Loucy (cell line): ENCODE measurements around the gene TBC1D7.

Experiments used
- H2AFZ ChIP-seq: fragments of 200-600 bp; sonication (generic); 2 replicates; pipeline ENCODE4 v1.6.0; 2016; ENCODE audit warnings: antibody characterized with exemption, mild to moderate bottlenecking, low read length, moderate library complexity
- H3F3A ChIP-seq: fragments of 200-600 bp; 2 replicates; pipeline ENCODE4 v1.6.0; 2016; ENCODE audit warnings: antibody characterized with exemption, low read depth, mild to moderate bottlenecking
- H3K27me3 ChIP-seq: fragments of 200-600 bp; sonication (generic); 2 replicates; pipeline ENCODE4 v1.6.1; 2014; ENCODE audit warnings: low read length, mild to moderate bottlenecking; ENCODE audit not compliant: insufficient read depth, poor library complexity, severe bottlenecking
- H3K36me3 ChIP-seq: fragments of 200-600 bp; sonication (generic); 2 replicates; pipeline ENCODE4 v1.6.1; 2016; ENCODE audit warnings: low read length; ENCODE audit not compliant: insufficient read depth
- H3K4me1 ChIP-seq: fragments of 200-600 bp; sonication (generic); 2 replicates; pipeline ENCODE4 v1.5.1; 2014; ENCODE audit warnings: low read length, mild to moderate bottlenecking; ENCODE audit not compliant: insufficient read depth, poor library complexity, severe bottlenecking
- H3K4me2 ChIP-seq: fragments of 200-600 bp; sonication (generic); 2 replicates; pipeline ENCODE4 v1.6.0; 2014; ENCODE audit warnings: antibody characterized with exemption, low read length, low read depth, mild to moderate bottlenecking; ENCODE audit not compliant: poor library complexity, severe bottlenecking
- H3K4me3 ChIP-seq: fragments of 200-600 bp; sonication (generic); 2 replicates; pipeline ENCODE4 v1.5.1; 2014; ENCODE audit warnings: low read length, mild to moderate bottlenecking, mixed read lengths; ENCODE audit not compliant: poor library complexity, severe bottlenecking
- H3K79me2 ChIP-seq: fragments of 200-600 bp; sonication (generic); 2 replicates; pipeline ENCODE4 v1.6.1; 2014; ENCODE audit warnings: low read length; ENCODE audit not compliant: insufficient read depth
- H3K9ac ChIP-seq: fragments of 200-600 bp; sonication (generic); 2 replicates; pipeline ENCODE4 v1.6.0; 2014; ENCODE audit warnings: mild to moderate bottlenecking, low read depth, low read length, moderate library complexity; ENCODE audit not compliant: poor library complexity, severe bottlenecking
- H3K9me2 ChIP-seq: fragments of 200-600 bp; sonication (generic); replicated peaks from 2 replicates; pipeline ENCODE4 v1.6.1; 2016; ENCODE audit warnings: low read depth, low read length, mixed read lengths
- H3K9me3 ChIP-seq: fragments of 200-600 bp; sonication (generic); 2 replicates; pipeline ENCODE4 v1.6.1; 2014; ENCODE audit warnings: mild to moderate bottlenecking, antibody characterized with exemption, low read length, low read depth; ENCODE audit not compliant: insufficient read depth
- H4K20me1 ChIP-seq: fragments of 200-600 bp; sonication (generic); 2 replicates; pipeline ENCODE4 v1.6.0; 2014; ENCODE audit warnings: antibody characterized with exemption, low read length, mild to moderate bottlenecking; ENCODE audit not compliant: insufficient read depth, poor library complexity, severe bottlenecking
- EZH2phosphoT487 ChIP-seq: fragments of 200-600 bp; IDR thresholded peaks from 2 replicates; pipeline ENCODE4 v1.6.1; 2018; ENCODE audit warnings: antibody characterized with exemption, mild to moderate bottlenecking, moderate library complexity, borderline replicate concordance
- TF ChIP-seq, protein P1 (sequence below): fragments of 200-600 bp; sonication (generic); conservative IDR thresholded peaks from 2 replicates; pipeline ENCODE4 v1.5.1; 2014; ENCODE audit warnings: mild to moderate bottlenecking, antibody characterized with exemption, low read length

TBC1D7 gene

DNA sequence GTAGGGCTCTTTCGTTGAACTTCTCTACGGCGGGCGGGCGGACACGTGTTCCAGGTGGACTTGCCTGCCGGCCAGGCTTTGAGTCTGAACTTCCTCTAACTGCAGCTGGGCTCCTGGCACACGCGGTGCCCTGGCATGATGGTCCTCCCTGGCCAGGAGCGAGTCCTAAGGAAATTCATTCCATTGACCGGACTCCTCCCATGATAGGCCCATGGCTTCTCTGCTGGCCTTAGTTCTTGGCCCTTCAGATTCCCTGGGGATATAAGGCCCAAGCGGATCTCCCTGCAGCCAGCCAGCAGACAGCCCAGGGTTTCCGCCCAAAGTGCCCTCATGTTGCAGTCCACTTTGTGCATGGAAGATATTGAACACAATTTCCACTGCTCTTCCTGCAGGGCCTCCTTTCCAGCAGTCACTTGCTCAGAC is 39.4 kb downstream of the TBC1D7 start:
- Histone ChIP-seq H4K20me1 (no peaks in the 10 kb centered on the region), H3K27me3 (no peaks in the 10 kb centered on the region), H3K4me3 (no peak overlapping the region), H3K9me2 (no peaks in the 10 kb centered on the region), H2AFZ (no peak overlapping the region), H3K9ac (no peak overlapping the region), H3K79me2 (no peaks in the 10 kb centered on the region), H3F3A (no peaks in the 10 kb centered on the region), H3K4me1 (peaks cover 6% of the 10 kb centered on the region), H3K36me3 (peaks cover 29% of the 10 kb centered on the region; the same call in 1 of the 2 replicates), H3K9me3 (peaks cover 8% of the 10 kb centered on the region; the same call in 1 of the 2 replicates), H3K4me2 (no peak overlapping the region)
- TF ChIP-seq, protein P1, sequence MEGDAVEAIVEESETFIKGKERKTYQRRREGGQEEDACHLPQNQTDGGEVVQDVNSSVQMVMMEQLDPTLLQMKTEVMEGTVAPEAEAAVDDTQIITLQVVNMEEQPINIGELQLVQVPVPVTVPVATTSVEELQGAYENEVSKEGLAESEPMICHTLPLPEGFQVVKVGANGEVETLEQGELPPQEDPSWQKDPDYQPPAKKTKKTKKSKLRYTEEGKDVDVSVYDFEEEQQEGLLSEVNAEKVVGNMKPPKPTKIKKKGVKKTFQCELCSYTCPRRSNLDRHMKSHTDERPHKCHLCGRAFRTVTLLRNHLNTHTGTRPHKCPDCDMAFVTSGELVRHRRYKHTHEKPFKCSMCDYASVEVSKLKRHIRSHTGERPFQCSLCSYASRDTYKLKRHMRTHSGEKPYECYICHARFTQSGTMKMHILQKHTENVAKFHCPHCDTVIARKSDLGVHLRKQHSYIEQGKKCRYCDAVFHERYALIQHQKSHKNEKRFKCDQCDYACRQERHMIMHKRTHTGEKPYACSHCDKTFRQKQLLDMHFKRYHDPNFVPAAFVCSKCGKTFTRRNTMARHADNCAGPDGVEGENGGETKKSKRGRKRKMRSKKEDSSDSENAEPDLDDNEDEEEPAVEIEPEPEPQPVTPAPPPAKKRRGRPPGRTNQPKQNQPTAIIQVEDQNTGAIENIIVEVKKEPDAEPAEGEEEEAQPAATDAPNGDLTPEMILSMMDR, result no peak
- TF ChIP-seq EZH2phosphoT487, result no peak

DNA sequence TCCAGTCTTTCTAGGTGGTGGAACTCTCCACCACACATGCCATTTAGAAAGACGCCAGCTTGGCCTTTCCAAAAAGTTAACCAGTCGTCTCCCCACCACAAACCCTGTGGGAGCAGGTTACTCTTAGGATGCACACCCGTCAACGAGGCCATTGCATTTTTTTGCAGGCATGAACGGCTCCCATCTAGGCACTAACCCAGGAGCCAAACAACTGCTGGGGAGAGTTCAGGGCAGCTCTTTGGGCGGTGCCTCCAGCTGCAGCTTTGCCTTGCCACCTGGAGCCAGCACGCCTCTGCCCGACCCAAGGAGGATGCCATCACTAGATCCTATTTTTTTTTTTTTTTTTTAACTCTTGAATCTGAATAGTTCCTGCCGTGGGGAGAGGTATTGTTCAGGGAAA is 39.9 kb downstream of the TBC1D7 start:
- Histone ChIP-seq H3K9me2 (no peaks in the 10 kb centered on the region), H4K20me1 (no peaks in the 10 kb centered on the region), H3K4me1 (peaks cover 6% of the 10 kb centered on the region), H2AFZ (no peak overlapping the region), H3K27me3 (no peaks in the 10 kb centered on the region), H3K9ac (no peak overlapping the region), H3K79me2 (no peaks in the 10 kb centered on the region), H3K9me3 (peaks cover 8% of the 10 kb centered on the region; the same call in 1 of the 2 replicates), H3K36me3 (peaks cover 26% of the 10 kb centered on the region; the same call in 1 of the 2 replicates), H3F3A (no peaks in the 10 kb centered on the region), H3K4me2 (no peak overlapping the region), H3K4me3 (no peak overlapping the region)
- no peak for TF ChIP-seq EZH2phosphoT487
- TF ChIP-seq, protein P1, result no peak

DNA sequence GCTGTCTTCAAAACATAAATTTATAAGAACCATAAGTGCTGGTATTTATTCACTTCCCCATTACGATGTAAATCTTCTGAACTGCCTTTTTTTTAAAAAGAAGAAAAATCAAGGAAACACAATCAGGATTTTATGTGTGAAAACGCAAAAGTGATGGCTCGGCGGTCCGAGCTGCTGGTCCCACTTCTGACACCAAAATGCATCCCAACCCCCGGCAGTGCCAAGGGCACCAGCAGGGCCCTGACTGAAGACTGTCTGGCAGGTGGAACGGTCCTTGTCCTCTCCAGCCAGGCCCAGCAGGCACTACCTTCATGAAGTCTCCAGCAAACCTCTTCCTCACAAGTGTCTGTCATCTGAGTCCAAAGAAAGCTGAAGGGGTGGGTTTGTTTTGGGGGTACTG is 41.2 kb downstream of the TBC1D7 start:
- Histone ChIP-seq H3K36me3 (peaks cover 14% of the 10 kb centered on the region; the same call in 1 of the 2 replicates), H3K9ac (no peak overlapping the region)

More for the DNA sequence above, 41.2 kb downstream of the TBC1D7 start:
- TF ChIP-seq EZH2phosphoT487, result no peak
- TF ChIP-seq, protein P1, result no peak
- no peaks in the 10 kb centered on the region for H3F3A ChIP-seq
- peaks cover 8% of the 10 kb centered on the region; the same call in 1 of the 2 replicates for H3K9me3 ChIP-seq
- no peaks in the 10 kb centered on the region for H3K9me2 ChIP-seq
- no peaks in the 10 kb centered on the region for H3K27me3 ChIP-seq
- no peaks in the 10 kb centered on the region for H3K79me2 ChIP-seq
- H2AFZ ChIP-seq, result no peak overlapping the region
- peaks cover 6% of the 10 kb centered on the region for H3K4me1 ChIP-seq
- H3K4me2 ChIP-seq, result no peak overlapping the region
- H4K20me1 ChIP-seq, result no peaks in the 10 kb centered on the region
- H3K4me3 ChIP-seq, result no peak overlapping the region
